Stimulated activated CD4-positive, alpha-beta T cell treated with anti-CD3 and anti-CD28 coated beads, TNF-alpha, amount 100 ng/mL, for 1 hour (primary cell): ENCODE results near the gene SYNE2.
"Not testable (repeated sequence)": the region's sequence is repeated elsewhere in the genome, so short reads cannot be mapped to it uniquely, and the experiment has no call there.

Source experiments
- DNase-seq, 3 donors: peaks; one replicate each; pipeline ENCODE4 v3.0.0-alpha.2; 2020; ENCODE audit warnings: low read depth in 3 of 3, low spot score in 1 of 3

Gene SYNE2

DNA sequence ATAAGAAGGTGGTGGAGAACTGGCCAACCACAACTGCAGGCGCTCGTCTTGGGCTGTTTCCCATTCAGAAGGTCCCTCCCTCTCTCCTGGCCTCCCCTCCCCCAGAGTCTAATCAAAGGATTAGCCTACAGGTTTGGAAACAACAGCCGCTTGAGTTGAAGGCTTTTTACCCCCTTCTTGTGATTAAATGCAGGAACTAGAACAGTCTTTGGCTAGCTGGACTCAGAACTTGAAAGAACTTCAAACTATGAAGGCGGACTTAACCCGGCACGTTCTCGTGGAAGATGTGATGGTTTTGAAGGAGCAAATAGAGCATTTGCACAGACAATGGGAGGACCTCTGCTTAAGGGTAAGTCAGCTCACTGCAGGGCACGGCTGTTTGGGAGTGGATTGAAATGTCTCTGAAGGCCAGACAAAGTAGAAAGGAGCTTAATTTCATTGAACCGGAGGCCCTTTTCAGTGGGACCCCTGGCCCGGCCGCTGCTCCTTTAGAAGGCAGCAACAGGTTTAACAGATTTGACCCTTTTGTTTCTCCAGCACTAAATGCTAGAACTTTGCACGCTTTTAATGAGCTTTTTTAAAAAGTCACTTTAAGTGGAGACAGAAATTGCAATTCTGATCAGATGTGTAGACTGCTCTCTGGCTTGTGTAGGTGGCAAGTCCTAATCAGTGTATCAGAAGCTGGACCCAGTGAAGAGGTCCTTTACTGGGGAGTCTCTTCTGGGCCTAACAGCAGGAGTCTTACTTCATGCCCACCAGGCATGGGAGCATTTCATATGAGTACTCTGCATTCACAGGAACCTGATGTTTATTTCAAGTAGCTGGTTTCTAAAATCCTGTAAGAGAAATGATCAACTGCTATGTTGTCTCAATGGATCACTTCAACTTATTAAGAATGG, 333.7 kb downstream of the SYNE2 start:
- no peak for DNase-seq

DNA sequence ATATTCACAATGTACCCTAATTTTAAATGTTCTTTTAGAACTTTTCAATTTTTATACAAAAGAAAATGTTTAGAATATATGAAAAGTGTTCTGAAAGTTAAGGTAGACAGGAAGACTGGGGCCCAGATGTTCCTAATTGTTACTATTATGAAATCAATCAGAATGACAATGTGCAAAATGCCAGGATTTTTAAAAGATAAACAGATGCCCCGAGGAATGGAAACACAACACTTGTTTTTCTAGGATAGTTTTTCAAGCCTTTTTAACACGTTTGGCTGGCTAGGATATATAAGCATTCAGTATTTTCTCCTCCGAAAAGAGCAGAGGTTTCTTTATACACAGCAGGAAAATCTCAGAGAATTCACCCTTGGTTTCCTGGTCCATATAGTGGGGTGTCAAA, 334.5 kb downstream of the SYNE2 start:
- DNase-seq, result no peak

DNA sequence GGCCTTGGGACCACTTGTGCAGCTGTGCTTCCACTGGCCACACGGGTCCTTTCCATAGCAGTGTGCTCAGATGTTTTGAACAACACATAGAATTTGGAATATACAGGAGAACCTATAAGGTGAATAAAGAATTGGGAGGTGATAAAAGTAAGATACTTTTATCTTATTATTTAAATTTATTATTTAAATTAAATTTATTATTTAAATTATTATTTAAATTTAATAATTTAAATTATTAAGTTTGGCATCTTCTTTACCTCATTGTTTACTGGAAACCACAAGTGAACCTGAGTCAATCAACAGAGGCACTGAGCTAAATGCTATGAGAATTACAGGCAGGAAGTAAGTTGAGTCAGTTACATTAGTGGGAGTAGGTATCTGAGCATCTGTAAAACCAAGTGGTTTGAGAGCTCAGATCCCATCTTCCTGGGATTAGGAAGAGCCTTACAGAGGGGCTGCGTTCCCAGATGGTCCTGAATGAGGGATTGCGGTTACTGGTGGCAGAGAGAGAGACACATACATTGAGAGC, 338.2 kb downstream of the SYNE2 start:
- no peak for DNase-seq

DNA sequence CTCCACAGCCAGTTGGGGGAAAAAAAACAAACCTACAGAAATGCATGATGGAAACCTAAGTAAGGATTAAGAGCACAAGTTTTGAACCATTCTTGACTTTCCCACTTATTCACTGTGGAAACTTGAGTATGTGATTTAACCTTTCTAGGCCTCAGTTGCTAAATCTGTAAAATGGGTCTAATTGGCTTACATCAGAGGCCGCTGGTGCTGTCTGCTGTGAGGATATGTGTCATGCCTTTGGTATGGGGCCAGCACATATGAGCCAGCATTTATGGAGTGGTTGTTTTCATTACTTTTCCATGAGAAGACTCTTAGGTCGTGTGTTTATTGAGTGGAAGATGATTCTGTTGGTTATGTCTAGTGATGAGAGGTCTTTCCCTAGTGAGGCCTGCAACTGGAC, 339.0 kb downstream of the SYNE2 start:
- no peak for DNase-seq

DNA sequence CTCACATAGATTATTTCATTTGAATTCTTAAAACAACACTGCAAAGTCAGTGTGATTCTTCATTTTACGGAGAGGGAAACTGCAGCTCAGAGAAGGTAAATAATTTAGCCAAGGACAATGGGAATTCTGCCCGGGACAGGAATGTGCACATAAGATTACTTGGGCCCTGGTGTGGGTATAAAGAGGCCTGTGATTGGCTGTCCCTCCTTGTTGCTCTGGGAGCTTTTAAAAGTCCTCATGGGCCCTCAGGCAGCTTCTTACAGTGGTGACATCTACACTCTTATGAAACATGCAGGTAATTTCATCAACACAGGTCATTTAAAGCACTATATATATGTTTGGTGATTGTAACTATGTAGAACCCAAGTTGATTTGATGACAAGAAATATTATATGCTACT, 341.0 kb downstream of the SYNE2 start:
- DNase-seq, result no peak

DNA sequence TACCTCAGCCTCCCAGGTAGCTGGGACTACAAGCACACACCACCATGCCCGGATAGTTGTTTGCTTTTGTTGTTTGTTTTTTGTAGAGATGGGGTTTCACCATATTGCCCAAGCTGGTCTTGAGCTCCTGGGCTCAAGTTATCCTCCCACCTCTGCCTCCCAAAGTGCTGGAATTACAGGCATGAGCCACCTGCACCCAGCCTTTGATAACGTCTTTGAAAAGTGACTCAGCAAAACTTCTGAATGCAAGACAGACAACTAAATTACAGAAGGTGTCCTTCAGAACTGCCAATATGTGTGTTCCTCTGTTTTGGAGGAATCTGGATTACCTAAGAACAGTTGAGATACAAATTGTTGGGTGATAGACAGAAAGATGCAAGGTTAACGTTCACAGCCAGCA, 341.6 kb downstream of the SYNE2 start:
- no peak for DNase-seq

DNA sequence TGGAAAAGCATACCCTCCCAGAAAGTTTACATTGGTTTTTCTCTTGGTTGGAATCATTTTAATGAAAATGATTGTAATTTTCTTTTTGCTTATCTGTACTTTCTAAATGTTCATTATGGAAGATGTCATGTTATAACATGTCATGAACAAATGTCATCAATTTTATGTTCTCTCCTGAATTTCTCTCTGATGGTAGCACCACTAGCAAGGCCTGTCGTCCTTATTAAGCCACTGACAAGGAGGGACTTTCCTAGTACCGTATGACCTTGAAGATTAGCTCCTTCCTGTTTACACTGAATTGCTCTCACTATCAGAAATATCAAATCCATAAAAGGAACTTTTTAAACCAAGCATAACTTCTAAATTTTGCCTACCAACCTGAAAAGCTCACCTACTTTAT, 342.4 kb downstream of the SYNE2 start:
- no peak for DNase-seq

DNA sequence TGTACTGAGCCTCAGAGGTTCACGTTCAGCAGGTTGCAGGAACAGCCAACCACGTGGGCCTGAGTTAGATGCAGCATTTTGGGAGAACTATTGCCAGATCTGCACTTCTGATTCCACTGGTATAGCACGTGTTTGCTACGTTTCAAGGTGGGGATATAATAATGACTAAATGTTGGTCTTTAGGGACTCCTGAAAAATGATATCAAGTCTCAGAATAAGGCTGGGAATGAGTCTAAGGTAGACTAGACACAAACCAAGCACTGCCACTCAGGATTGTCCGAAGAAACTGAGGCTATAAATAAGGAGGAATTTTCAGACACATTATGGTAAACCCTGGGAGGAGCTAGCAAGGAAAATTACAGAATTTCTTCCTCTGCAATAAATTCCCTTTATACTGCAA, 343.3 kb downstream of the SYNE2 start:
- DNase-seq, result no peak

DNA sequence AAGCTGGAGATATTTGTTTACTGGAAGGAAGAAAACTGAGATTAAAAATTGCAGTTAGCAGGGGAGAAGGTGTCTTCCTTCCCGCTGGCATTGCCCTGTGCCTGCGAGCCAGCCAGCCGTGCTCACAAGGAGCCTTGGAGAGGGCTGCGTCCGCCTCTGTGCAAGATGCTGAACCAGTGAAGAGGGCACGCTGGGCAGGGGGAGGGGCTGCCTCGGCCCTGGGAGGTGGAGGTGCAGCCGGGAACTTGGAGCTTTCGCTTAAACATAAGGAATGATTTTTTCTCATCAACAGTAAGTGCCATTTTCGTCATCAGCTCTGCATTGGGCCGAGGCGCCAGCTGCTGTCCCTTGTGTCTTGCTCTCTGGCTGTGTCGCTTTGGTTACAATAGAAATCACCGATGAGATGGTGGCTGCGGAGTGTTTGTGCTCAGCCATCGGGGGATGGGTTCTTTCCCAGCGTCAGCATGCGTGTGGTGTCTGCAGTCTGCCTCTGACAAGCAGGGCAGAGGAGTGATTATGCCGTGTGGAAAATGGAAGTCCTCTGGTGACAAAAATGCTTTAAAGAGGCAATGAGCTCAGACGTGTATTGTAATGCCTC, 344.1 kb downstream of the SYNE2 start:
- no peak for DNase-seq

DNA sequence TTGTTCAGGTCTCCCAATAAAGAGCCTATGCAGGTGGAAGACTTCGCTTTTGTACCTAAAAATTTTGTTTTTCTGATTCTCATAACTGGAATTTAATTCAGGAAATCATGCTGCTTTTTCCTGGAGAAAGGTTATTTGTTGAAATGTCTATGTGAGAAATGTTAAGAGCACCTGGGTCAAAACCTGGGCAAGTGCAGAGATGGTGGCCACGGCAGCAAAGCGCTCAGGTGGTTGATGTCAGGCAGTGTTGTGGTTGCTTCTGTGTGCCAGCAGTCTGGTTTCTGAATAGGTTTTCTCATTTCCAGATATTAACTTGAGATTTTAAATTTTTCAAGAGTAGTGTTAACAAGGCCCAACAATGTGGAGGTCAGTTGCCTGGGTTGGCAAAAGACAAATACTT, 345.2 kb downstream of the SYNE2 start:
- no peak for DNase-seq

DNA sequence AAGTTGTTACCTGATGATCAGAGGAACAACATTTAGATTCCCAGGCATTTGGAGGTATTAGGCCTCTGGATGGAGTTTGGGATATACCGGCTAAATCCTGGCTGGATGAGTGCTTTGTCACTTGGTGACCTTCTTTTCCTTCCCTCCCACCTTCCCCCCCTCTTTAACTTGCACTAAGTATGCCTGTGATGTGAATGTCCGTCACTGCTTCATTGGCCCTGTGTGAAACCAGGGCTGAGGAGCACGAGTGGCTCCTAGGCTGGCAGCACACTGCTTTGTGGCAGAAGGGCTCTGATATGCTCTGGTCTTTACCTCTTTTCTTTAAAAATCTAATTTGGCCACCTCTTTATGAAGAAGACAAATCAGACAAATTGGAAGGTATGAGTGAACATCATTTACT, 345.7 kb downstream of the SYNE2 start:
- no peak for DNase-seq

DNA sequence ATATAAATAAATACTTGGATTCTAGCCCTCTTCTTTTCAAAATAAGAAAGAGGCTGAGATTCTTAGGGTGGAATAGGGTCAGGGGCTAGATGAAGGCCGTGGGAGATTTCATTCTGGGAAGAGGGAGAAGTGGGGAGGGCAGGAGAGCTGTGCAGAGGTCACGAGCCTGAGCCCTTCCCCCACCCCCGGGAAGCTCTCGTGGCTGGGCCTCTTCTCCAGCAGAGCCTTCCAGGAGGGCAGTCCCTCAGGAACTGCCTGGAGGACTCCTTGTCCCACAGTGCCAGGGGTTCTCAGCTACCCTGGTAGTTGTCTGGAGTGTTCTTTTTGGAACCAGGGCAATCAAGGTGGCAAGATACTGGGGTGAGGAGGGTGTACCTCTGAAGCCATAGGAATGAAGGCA, 347.4 kb downstream of the SYNE2 start:
- no peak for DNase-seq

DNA sequence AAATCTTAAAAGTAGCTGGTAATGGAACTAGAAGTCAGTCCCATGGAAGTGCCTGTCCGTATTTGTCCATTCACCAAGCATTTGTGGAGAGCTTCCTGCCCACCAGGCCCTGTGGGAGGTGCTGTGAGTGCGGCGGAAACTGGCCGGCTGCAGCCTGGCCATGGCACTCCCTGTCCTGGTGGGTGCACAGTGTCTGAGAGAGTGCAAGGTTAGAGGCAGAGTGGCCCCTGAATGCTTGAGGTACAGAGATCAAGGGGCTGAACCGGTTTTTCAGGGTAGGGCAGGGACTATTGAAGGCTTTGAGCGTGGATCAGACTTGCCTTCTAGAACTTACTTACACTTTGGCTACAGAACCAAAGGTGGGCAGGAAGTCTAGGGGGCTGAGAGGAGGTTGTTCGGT, 348.5 kb downstream of the SYNE2 start:
- no peak for DNase-seq

DNA sequence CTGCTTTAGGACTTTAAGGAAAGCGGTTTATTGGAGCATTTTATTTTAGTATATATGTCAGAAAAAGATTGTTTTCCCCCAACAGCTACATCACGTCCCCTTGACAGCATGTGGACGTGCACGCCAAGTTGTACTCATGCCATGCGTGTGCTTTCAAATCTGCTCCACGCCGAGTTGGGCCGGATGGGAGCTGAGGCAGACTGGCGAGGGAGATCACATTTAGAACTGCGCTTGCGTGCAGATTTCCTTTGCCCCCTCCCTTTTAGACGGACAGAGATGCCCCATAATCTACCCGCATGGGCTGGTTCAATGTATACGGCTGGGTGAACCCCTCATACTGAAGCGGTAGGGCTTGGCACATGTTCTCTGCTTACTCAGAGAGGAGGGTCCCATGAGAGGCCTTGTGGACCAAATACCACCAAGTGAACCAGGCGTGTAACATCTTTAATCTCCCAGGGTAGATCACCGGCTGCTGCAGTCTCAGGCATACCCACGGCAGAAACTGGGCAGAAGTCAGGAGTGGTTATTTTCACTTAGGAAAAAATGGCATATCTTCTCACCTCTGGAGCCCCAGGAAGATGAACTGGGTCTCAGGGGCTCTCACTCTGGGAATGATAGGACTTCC, 349.2 kb downstream of the SYNE2 start:
- no peak for DNase-seq

DNA sequence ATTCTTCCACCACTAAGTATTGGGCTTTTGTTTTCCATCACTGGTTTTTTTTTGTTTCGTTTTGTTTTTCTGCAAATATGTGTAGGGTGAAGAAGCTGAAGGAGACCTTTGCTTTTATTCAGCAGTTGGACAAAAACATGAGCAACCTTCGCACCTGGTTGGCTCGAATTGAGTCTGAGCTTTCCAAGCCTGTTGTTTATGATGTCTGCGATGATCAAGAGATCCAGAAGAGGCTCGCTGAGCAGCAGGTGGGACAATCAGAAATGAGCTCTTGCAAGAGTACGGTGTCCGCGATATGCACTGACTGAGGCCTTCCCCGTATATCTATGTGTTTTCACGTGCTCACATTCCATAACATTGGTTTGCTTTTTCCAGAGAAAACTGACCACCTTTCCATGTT, 349.9 kb downstream of the SYNE2 start:
- no peak for DNase-seq

DNA sequence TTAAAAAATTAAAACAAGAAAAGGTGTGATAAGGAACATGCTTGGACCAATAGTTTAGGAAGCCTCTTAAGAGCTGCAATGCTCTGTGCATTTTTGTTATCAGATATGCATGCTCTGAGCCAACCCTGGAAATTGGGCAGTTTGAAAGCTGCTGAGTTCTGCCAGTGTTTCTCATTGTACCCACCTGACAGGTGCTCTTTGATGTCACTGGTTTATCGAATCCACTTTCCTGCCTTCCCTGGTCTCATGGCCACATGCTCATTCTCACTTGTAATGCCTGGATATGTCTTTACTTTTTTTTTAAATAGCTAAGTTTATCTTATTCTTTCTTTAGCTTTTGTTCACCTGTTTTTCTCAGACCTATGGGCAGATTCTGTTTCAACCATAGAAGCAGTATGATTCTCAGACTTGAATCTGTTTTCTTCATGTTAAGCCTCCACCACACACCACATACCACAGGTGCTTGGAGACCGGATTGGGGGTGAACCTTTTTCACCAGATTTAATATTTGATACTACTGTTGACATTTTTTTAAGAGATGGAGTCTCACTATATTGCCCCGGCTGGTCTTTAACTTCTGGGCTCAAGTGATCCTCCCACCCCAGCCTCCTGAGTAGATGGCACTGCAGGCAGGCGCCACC, 350.7 kb downstream of the SYNE2 start:
- no peak for DNase-seq

DNA sequence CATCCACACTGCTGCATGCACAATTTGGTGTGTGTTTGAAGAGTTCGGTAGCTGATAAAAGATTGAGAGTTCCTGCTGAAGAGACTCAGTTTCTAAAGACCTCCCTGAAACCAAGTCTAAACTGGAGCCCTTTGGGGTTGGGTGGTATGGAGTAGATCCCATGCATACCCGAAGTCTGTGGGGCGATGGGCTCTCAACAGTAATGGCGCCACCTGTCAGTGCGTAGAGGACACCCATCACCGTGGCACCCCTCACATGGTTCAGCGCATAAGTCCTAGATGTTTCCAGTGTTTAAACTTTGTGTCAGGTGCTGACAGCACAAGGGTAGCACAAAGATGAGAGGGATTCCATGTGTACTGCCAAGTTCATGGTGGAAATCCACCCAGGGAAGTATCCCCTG, 355.5 kb downstream of the SYNE2 start:
- no peak for DNase-seq

DNA sequence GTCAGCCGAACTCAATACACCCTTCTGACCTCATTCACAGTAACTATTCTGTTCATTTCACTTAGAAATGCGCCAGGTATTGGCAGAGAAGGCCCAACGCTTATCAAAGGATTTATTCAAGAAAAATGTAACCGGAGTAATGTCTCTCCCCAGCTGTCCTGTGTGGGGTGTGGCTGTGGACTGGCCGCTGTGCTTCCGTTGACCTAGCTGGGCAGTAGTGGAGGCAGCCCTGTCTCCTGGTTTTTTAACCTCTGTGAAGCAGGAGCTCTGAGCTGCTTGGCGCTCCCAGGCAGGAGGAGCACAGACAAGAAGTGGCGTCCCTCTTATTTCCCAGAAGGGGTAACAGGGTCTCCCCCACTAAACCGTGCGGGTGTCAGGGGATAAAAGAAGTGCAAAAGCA, 356.2 kb downstream of the SYNE2 start:
- no peak for DNase-seq

DNA sequence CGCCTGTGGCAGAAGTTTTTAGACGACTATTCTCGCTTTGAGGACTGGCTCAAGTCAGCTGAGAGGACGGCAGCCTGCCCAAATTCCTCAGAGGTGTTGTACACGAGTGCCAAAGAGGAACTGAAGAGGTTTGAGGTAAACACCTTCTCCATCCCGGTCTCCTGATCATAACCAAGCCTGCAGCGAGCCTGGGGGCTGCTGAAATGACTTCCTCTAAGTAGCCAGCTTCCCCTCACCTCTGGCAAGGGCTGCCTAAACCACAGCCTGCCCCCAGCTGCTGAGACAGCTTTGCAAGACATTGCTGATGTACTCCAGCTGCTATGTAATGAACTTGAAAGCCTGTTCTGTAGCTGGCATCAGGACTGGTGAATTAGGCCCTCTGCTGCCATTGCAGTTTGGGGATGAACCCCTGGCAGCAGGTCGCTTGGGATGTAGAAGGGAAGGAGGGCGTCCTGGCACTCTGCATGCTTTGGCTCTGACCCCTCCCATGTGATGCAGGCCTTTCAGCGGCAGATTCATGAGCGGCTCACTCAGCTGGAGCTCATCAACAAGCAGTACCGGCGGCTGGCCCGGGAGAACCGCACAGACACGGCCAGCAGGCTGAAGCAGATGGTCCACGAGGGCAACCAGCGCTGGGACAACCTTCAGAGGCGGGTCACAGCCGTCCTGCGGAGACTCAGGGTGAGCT, 356.8 kb downstream of the SYNE2 start:
- DNase-seq, result no peak

DNA sequence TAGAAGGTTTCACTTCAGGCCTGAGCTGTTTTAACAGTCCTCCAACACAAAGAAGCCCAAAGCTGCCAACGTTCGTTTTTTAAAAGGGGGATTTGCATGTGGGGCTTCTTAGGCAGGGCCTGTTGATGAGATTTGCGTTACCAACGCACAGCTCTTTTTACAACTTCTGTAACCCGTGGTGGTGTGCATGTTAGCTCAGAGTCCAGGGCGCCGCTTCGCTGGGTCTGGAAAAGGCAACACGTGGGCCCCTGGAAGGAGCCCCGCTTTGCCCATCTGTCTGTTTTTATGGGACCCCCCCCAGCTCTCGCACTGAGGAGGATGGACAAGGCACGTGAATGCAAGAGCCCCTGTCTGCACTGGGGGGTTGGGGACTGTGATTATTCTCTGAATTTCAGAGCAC, 357.4 kb downstream of the SYNE2 start:
- no peak for DNase-seq

DNA sequence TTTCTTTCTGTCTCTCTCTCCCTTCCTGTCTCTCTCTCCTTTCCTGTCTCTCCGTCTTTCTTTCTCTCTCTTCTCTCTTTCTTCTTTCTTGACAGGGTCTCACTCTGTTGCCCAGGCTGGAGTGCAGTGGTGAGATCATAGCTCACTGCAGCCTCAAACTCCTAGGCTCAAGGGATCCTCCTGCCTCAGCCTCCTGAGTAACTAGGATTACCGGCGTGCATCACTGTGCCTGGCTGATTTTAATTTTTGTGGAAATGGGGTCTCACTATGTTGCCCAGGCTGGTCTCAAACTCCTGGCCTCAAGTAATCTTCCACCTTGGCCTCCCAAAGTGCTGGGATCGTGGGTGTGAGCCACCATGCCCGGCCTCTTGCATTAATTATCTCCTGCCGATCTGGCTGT, 358.1 kb downstream of the SYNE2 start:
- DNase-seq, result not testable (repeated sequence)
